ENCODE results near the gene SH3RF1. TPM values are rescaled to one million over a fixed set of nuclear protein-coding genes. Genes with fewer than 3 reads are reported as not detected.
A peak's percentile ranks its signal among the peaks of the same experiment; 100 is the strongest.

The SH3RF1 gene
- under 1 TPM; 0.19 to 0.24 TPM for total RNA-seq

DNA sequence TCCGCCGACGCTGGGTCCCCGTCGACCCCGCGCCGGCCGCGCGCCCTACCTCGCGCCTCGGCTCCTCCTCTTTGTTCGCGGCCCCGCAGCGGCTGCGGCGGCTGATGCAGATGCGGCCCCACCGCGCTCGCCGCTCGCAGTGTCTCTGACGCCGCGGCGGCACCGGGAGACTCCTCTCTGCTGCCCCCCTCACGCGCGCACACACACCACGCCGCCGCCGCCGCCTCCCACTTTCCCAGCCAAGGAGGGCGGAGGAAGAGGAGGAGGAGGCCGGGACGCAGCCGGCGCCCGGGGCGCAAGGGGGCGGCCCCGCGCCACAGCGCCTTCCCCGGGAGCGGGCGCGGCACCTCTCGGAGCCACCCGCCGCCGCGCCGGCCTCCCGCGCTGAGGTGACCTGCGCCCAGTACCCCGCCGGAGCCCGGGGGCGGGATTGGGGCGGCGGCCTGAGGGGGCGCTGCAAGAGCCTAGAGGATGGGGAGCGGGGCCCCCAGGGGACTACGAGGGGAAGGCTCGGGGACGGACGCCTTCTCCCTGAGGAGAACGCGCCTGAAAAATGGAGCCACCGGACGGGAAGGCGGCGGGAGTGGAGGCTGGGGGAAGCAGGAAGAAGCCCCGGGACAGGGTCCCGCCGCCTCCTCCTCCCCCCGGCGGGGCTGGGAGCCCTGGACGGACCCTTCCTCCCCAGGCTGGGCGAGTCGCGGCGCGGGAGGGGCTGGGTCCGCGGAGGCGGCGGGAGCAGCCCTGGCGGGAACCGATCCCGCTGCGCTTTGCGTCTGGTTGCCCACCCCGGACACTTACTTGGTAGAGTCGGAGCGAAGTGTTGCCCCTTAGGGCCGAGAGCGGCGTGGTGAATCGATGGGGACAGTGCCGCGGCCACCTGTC lies at the start of gene SH3RF1:
TSS of gene SH3RF1 (minus strand) at position 147 of the 882 bp plus-strand sequence. CDS start 1,744 bp downstream, outside the sequence.
- intact Hi-C loops (cut with micrococcal nuclease): loop anchor here (5.0 to 10.0 kb wide), 2 partner anchors 144 to 259 kb away; partner anchors contain the start of gene CBR4
- Mint-ChIP-seq H3K27me3 (peaks cover 44% of the 10 kb centered on the region), H3K27ac (no peak within 1 kb of the TSS), H3K4me1 (ENCODE audit: low read depth) (peaks cover 3% of the 10 kb centered on the region), H3K9me3 (no peaks in the 10 kb centered on the region), H3K36me3 (no peaks in the 10 kb centered on the region), H3K4me3 (peak within 1 kb of the TSS; percentile 67)
- peak; percentile 40 for DNase-seq
- POLR2A ChIA-PET: no interaction called here
- CTCF ChIA-PET: no interaction called here

DNA sequence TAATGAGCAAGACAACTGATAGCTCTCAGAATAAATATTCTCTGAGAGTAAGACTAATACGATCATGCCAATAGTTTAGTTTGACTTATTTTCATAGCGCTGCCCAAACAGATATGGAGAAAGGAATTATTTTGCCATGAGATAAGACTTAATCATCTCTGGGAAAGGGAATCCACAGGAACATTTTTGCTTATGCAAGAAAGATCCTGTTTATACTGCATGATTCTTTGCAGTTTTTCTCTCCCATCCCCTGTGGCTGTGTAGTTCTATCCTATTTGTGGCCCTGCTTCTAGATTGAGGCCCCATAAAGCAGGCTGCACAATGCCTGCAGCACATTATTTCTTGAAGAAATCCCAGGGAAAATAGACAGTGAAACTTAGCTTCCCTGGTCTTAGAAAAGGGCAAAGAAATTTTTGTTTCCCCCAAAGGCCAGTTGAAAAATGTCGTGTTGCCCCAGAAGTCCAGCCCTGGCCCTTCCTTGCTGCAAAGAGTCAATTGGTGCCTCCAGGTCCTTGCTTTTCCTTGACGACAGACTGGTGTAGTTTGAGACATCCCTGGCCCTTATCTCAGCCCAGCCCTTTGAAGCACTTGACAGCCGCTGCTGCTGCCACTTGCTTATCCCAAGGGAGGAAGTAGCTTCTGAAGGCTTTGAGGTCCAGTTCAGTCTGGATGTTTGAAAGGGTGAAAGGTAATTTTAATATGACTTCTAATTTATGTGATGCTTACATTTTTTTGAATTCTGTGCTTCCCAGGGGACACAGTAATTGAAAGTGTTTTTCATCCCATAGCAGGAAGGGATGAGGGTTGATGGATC lies 45.0 kb upstream of the SH3RF1 start:
- ChIA-PET POLR2A (no interaction called here), CTCF (no interaction called here)
- Mint-ChIP-seq H3K4me1 (ENCODE audit: low read depth) (no peaks in the 10 kb centered on the region), H3K4me3 (no peak overlapping the region), H3K27me3 (peaks cover 17% of the 10 kb centered on the region), H3K36me3 (no peaks in the 10 kb centered on the region), H3K9me3 (no peaks in the 10 kb centered on the region), H3K27ac (no peak overlapping the region)
- no peak for DNase-seq
- intact Hi-C loops (cut with micrococcal nuclease): no loop called here

DNA sequence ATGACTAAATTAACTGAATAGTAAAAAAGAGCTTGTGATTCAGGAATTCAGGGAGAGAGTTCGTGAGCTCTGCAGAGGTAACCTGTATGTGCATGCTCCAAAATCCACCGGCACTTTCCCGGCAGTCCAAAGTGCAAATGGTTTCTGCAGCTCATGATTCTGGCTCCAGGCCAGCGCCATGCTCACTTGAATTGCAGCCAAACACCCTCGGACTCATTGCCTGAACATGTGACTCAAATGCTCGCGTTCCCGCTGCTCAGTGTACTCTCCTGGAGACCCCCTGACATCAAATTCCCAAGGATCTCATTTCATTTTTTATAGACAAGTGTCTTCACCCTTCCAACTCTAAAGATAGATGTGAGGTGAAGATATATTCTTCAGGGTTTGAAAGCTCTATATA lies 44.1 kb upstream of the SH3RF1 start:
- peaks cover 17% of the 10 kb centered on the region for H3K27me3 Mint-ChIP-seq
- H3K4me3 Mint-ChIP-seq: no peak overlapping the region
- no peak overlapping the region for H3K27ac Mint-ChIP-seq
- H3K4me1 Mint-ChIP-seq (ENCODE audit: low read depth): no peaks in the 10 kb centered on the region
- no peak for DNase-seq
- ChIA-PET CTCF (no interaction called here), POLR2A (no interaction called here)
- intact Hi-C loops (cut with micrococcal nuclease): no loop called here
- no peaks in the 10 kb centered on the region for H3K9me3 Mint-ChIP-seq
- H3K36me3 Mint-ChIP-seq: no peaks in the 10 kb centered on the region

DNA sequence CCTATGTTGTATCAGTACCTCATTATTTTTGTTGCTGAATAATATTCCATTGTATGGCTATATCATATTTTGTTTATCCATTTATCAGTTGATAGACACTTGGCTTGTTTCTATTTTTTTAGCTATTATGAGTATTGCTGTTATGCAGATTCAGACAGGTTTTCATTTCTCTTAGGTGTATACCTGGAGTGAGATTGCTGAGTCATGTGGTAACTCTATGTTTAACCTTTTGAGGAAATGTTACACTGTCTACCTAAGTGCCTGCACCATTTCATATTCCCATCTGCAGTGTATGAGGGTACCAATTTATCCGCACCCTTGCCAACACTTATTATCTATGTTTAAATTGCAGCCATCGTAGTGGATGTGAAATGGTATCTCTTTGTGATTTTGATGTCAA lies 43.0 kb upstream of the SH3RF1 start:
- no peak overlapping the region for H3K4me3 Mint-ChIP-seq
- CTCF ChIA-PET: interaction anchor here (2.1 kb wide), 1 partner anchor 390 kb away, joined by 4 read pairs; no protein-coding TSS in a partner anchor
- peaks cover 17% of the 10 kb centered on the region for H3K27me3 Mint-ChIP-seq
- intact Hi-C loops (cut with micrococcal nuclease): no loop called here
- no peak for DNase-seq
- H3K9me3 Mint-ChIP-seq: no peaks in the 10 kb centered on the region
- POLR2A ChIA-PET: no interaction called here
- no peaks in the 10 kb centered on the region for H3K4me1 Mint-ChIP-seq (ENCODE audit: low read depth)
- H3K27ac Mint-ChIP-seq: no peak overlapping the region
- no peaks in the 10 kb centered on the region for H3K36me3 Mint-ChIP-seq

DNA sequence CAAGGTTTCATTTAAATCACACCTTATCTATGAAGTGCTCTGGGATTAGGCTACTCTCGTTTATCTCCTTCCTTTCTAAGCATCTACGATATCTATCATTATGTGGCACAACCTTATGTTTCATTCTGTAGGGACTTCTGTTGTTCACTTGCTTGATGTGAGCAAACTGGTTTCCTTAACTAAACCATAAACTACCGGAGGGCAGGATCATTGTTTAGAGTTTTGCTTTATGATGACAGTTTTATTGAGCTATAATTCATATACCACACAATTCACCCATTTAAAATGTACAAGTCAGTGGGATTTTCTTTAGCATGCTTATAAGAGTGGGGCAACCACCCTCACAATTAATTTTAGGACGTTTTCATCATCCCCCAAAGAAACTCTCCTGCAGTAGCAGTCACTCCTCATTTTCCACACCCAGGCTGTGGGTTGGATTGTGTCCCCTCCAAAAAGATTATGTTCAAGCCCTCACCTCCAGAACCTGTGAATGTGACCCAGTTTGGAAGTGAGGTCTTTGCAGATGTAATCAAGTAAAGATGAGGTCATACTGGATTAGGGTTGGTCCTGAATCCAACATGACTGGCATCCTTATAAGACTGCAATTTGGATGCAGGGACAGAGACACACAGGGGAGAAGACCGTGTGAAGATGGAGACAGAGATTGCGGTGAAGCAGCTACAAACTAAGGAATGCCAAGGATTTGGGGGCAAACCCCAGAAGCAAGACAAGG lies 42.1 kb upstream of the SH3RF1 start:
- ChIA-PET POLR2A (no interaction called here), CTCF (interaction anchor here (2.1 kb wide), 1 partner anchor 389 kb away, joined by 4 read pairs; no protein-coding TSS in a partner anchor)
- Mint-ChIP-seq H3K9me3 (no peaks in the 10 kb centered on the region), H3K4me1 (ENCODE audit: low read depth) (no peaks in the 10 kb centered on the region), H3K27ac (no peak overlapping the region), H3K4me3 (no peak overlapping the region), H3K27me3 (peaks cover 17% of the 10 kb centered on the region), H3K36me3 (no peaks in the 10 kb centered on the region)
- intact Hi-C loops (cut with micrococcal nuclease): no loop called here
- no peak for DNase-seq

DNA sequence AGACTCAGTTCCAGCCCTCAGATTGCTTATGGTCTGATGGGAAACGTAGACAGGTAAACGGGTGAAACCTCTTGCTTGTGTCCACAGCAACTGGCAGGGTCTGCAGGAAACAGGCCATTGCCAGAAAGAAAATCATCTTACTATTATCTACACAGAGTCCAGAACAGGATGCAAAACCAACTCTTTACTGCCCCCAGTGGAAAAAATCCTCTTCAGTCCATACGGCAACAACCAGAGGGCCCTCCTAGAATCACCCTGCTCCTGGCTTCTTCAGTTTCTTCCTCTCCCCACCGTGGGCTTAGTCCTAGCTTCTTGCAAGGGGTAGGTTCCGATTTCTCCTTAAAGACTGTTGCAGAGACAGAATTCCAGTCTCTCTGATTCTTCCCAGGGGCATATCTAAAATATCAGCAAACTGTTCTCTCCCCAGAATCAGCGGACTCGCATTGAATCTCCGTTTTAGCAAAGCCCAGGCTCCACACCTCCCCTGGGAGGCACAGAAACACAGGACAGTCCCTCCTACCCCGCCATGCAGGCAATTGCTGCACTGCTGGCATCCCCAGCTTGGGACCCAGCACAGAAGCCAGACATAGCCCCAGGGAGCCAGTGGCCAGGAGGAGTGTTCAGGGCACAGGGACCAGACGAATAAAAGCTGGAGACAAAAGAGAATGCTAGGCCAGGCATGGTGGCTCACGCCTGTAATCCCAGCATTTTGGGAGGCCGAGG lies 41.0 kb upstream of the SH3RF1 start:
- DNase-seq: no peak
- H3K27ac Mint-ChIP-seq: no peak overlapping the region
- H3K4me3 Mint-ChIP-seq: no peak overlapping the region
- CTCF ChIA-PET: interaction anchor here (2.1 kb wide), 1 partner anchor 388 kb away, joined by 4 read pairs; no protein-coding TSS in a partner anchor
- POLR2A ChIA-PET: no interaction called here
- peaks cover 12% of the 10 kb centered on the region for H3K27me3 Mint-ChIP-seq
- intact Hi-C loops (cut with micrococcal nuclease): no loop called here
- H3K9me3 Mint-ChIP-seq: no peaks in the 10 kb centered on the region
- no peaks in the 10 kb centered on the region for H3K36me3 Mint-ChIP-seq
- H3K4me1 Mint-ChIP-seq (ENCODE audit: low read depth): no peaks in the 10 kb centered on the region

DNA sequence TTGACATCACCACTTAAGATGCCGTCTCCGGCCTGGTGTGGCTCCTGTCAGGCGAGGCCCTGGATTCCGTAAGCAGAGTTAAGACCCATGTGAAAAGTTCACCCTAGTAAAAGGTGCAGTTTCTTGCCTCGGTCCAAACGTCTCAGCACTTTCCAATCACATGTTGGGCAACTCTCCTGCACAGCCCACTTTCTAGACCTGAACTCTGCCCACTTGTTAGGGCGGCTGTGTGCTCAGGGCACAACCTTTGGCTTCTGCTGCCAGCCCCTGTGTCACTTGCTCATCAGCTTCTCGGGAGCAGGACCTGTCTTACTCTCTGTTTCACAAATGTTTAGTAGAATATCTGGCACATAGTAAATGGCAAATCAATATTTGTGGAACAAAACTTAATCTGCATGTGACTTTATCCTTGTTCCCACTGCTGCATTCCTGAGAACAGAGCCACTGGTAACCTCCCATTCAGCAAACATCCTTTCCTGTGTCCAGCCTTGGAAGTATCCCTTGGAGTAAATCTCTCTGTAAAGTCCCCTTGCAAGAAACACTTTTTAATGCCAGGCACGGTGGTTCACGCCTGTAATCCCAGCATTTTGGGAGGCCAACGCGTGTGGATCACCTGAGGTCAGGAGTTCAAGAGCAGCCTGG lies 38.7 kb upstream of the SH3RF1 start:
- Mint-ChIP-seq H3K9me3 (no peaks in the 10 kb centered on the region), H3K27ac (no peak overlapping the region), H3K4me1 (ENCODE audit: low read depth) (no peaks in the 10 kb centered on the region), H3K27me3 (peaks cover 7% of the 10 kb centered on the region), H3K36me3 (no peaks in the 10 kb centered on the region), H3K4me3 (no peak overlapping the region)
- POLR2A ChIA-PET: no interaction called here
- DNase-seq: no peak
- CTCF ChIA-PET: no interaction called here
- intact Hi-C loops (cut with micrococcal nuclease): no loop called here

DNA sequence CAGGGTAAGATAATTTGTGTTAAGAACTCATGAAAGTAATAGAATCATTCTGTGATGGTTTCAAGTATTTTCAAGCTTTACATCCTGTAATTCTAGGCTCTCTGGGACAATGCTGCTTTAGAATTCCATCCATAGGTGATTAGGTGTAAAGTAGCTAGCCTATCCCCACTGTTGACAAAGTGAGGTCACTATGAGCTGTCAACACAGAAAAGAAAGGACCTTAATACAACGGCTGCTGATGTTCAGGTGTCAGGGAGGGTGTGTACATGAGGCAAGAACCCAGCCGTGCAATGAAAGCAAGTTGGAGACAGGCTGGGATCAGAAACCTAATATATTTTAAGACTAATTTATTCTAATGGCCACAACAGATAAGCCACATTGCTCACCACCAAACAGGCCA lies 36.8 kb upstream of the SH3RF1 start:
- ChIA-PET POLR2A (no interaction called here), CTCF (no interaction called here)
- no peak for DNase-seq
- H3K36me3 Mint-ChIP-seq: no peaks in the 10 kb centered on the region
- no peak overlapping the region for H3K4me3 Mint-ChIP-seq
- H3K9me3 Mint-ChIP-seq: no peaks in the 10 kb centered on the region
- intact Hi-C loops (cut with micrococcal nuclease): no loop called here
- H3K27ac Mint-ChIP-seq: no peak overlapping the region
- H3K4me1 Mint-ChIP-seq (ENCODE audit: low read depth): no peaks in the 10 kb centered on the region
- H3K27me3 Mint-ChIP-seq: peaks cover 4% of the 10 kb centered on the region

DNA sequence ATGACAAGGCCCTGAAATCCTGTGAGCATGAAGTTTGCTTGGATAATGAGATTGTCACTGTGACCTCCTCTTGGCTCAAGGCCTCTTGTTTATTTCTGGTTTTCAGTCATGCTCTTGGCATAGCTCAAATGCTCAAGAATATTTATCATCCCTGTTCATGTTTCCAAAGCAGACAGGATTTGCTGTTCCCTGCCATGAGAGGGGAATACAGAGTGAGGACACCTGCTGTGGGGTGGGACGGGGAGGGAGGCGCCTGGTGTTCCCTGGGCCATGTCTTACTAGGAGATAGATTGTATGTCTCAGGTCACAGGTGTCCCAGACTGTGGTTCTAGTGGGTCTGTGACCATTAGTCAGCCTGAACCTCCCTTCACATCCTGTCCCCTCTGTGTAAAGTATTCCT lies 34.9 kb upstream of the SH3RF1 start:
- Mint-ChIP-seq H3K4me1 (ENCODE audit: low read depth) (no peaks in the 10 kb centered on the region), H3K9me3 (no peaks in the 10 kb centered on the region), H3K27me3 (no peaks in the 10 kb centered on the region), H3K36me3 (no peaks in the 10 kb centered on the region), H3K4me3 (no peak overlapping the region), H3K27ac (no peak overlapping the region)
- ChIA-PET POLR2A (no interaction called here), CTCF (no interaction called here)
- DNase-seq: no peak
- intact Hi-C loops (cut with micrococcal nuclease): no loop called here

DNA sequence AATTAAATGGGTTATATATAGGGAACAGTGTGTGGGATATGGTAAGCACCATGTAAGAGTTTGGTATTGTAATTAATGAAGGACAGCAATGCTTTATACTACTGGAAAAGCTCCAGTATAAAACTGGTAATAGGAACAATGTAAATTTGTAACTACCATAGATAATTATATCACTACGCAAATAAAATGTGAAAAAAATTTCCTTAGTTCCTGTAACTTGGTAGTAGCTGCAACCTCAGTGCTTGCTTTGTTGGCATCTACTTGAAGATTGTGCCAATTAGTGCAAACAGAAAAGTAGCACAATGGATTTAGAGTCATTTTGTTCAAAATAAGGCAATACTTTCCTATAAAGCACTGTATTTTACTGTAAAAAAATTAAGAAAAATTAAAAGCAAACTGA lies 34.4 kb upstream of the SH3RF1 start:
- DNase-seq: no peak
- Mint-ChIP-seq H3K9me3 (no peaks in the 10 kb centered on the region), H3K27ac (no peak overlapping the region), H3K27me3 (no peaks in the 10 kb centered on the region), H3K4me3 (no peak overlapping the region), H3K4me1 (ENCODE audit: low read depth) (no peaks in the 10 kb centered on the region), H3K36me3 (no peaks in the 10 kb centered on the region)
- CTCF ChIA-PET: no interaction called here
- intact Hi-C loops (cut with micrococcal nuclease): no loop called here
- POLR2A ChIA-PET: no interaction called here

DNA sequence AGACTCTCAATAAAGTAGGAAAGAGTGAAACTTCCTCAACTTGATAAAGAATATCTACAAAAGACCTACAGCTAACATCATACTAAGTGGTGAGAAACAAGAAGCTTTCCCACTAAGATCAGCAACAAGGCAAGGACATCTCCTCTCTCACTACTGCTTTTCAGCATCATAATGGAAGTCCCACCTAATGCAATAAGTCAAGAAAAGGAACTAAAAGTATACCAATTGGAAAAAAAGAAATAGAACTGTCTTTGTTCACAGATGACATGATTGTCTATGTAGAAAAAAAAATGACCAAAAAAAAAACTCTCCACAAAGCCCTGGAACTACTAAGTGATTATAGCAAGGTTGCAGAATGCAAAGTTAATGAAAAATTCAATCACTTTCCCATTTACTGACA lies 25.1 kb upstream of the SH3RF1 start:
- CTCF ChIA-PET: no interaction called here
- no peaks in the 10 kb centered on the region for H3K4me1 Mint-ChIP-seq (ENCODE audit: low read depth)

More for the DNA sequence above, 25.1 kb upstream of the SH3RF1 start:
- POLR2A ChIA-PET: no interaction called here
- DNase-seq: no peak
- H3K9me3 Mint-ChIP-seq: no peaks in the 10 kb centered on the region
- H3K4me3 Mint-ChIP-seq: no peak overlapping the region
- intact Hi-C loops (cut with micrococcal nuclease): no loop called here
- H3K36me3 Mint-ChIP-seq: no peaks in the 10 kb centered on the region
- H3K27me3 Mint-ChIP-seq: peaks cover 28% of the 10 kb centered on the region
- H3K27ac Mint-ChIP-seq: no peak overlapping the region

All from activated CD4-positive, alpha-beta memory T cell treated with anti-CD3 and anti-CD28 coated beads for 36 hours (primary cell).